GM12891 (cell line): Measurements from ENCODE around the gene PRPF38B.

Experiments used
- POLR2A ChIP-seq: IDR thresholded peaks from 2 replicates; pipeline ENCODE4 v1.6.1; 2011; ENCODE audit warnings: low read depth, low read length, control low read depth
- POLR2AphosphoS5 ChIP-seq: IDR thresholded peaks from 2 replicates; pipeline ENCODE4 v1.6.1; 2011; ENCODE audit warnings: low read depth, low read length, control low read depth
- TAF1 ChIP-seq: IDR thresholded peaks from 2 replicates; pipeline ENCODE4 v1.6.1; 2011; ENCODE audit warnings: low read depth, low read length, control low read depth

GRCh38 chr1:108671143-108671542, 21.0 kb upstream of the PRPF38B start:
- TF ChIP-seq POLR2A (no peak), POLR2AphosphoS5 (no peak), TAF1 (no peak)
